Skin epidermis (tissue), 12 donors: ENCODE measurements around the gene ITGAV.

Experiments
- H3K27ac ChIP-seq, 21 experiments: fragments of 200-600 bp; sonication (generic) in 11 of 21; one replicate each; pipeline ENCODE4 v1.5.0; 2020; ENCODE audit warnings: mild to moderate bottlenecking in 3 of 21, inconsistent platforms in 2 of 21, moderate library complexity in 2 of 21
- H3K4me3 ChIP-seq, 7 experiments: fragments of 200-600 bp; sonication (generic) in 2 of 7; one replicate each; pipeline ENCODE4 v1.5.0; 2020; ENCODE audit warnings: inconsistent platforms in 2 of 7, mild to moderate bottlenecking in 2 of 7, moderate library complexity in 1 of 7

Gene ITGAV

GRCh38 chr2:186607660-186608324 lies 17.9 kb downstream of the ITGAV start:
- Histone ChIP-seq H3K27ac (no peak overlapping the region), H3K4me3 (no peak overlapping the region)

GRCh38 chr2:186610785-186611184 lies 20.9 kb downstream of the ITGAV start:
- Histone ChIP-seq H3K4me3 (no peak overlapping the region), H3K27ac (no peak overlapping the region)

GRCh38 chr2:186611526-186611925 lies 21.7 kb downstream of the ITGAV start:
- no peak overlapping the region for H3K4me3 ChIP-seq
- H3K27ac ChIP-seq, result peak overlapping the region in 1 of 21 experiments; percentile 6

DNA sequence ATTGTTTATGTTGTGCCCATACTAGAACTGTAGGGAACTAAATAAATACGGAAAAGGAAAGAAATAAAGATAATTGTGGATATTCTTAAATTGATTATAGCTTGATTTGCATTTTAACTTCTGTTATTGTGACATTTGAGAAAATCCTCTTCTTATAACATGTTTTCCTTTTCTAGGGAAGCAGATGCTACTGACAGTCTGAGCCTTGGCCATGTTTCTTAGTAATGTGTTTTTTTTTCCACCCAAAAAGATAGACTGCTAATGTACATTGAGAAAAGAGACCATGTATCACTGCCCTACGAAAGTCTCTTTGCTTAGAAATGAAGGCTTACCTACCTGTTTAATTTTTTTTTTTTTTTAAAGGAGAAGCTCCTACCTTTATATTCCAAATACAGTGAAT lies 22.2 kb downstream of the ITGAV start:
- Histone ChIP-seq H3K27ac (peak overlapping the region in 2 of 21 experiments; percentile 6 to 62), H3K4me3 (no peak overlapping the region)

DNA sequence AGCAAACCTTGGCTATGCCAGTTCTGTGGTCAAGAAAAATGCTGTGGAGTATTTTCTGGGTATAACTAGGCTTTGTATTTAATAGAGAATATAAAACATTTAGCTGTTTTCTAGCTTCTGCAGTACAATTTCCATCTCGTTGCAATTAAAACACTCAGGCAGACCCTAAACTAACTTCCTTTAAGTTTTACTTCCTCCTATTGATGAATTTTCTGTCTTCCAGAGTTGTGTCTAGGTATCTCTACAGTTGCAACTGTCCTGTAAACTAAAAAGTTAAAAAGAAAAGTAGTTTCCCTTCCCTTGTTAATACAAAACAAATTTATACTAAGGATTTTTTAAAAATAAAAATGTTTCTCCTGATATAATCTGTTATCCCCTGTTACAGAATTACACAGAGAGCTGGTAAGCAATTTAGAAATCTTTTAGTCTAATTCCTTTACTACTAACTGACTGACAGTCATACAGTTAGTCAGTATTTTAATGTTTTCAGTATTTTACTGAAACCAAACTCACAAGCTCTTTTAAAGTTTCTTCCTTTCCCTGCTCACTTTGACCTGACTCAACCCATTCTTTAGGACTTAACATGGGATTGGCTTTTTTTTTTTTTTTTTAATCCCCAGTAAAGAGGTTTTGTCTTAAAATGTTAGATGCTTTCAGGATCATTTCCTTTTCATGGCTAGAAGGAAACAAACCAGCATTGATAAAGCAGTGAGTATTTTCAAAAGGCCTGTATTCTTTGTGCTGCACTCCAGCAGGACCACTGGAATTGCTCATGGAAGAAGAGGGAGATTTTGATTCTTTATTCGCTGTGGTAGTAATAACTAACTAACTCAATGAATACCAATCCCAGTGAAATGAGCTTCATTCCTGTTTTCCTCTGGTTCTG lies 22.9 kb downstream of the ITGAV start:
- Histone ChIP-seq H3K4me3 (no peak overlapping the region), H3K27ac (peak overlapping the region in 2 of 21 experiments; percentile 51 to 62)

- no peak overlapping the region for H3K27ac ChIP-seq
Measured at GRCh38 chr2:186614373-186614772, 24.5 kb downstream of the ITGAV start.

GRCh38 chr2:186617148-186617547 lies 27.3 kb downstream of the ITGAV start:
- Histone ChIP-seq H3K4me3 (no peak overlapping the region), H3K27ac (no peak overlapping the region)

More at GRCh38 chr2:186614373-186614772, 24.5 kb downstream of the ITGAV start:
- no peak overlapping the region for H3K4me3 ChIP-seq

- H3K27ac ChIP-seq, result no peak overlapping the region
- H3K4me3 ChIP-seq, result no peak overlapping the region
Measured at GRCh38 chr2:186617771-186618170, 27.9 kb downstream of the ITGAV start.

GRCh38 chr2:186618696-186619095 lies 28.8 kb downstream of the ITGAV start:
- no peak overlapping the region for H3K27ac ChIP-seq
- no peak overlapping the region for H3K4me3 ChIP-seq

- Histone ChIP-seq H3K4me3 (no peak overlapping the region), H3K27ac (no peak overlapping the region)
Measured at GRCh38 chr2:186623084-186623483, 33.2 kb downstream of the ITGAV start.

GRCh38 chr2:186624276-186624675 lies 34.4 kb downstream of the ITGAV start:
- no peak overlapping the region for H3K27ac ChIP-seq
- no peak overlapping the region for H3K4me3 ChIP-seq

GRCh38 chr2:186629250-186629996 lies 39.6 kb downstream of the ITGAV start:
- Histone ChIP-seq H3K4me3 (no peak overlapping the region), H3K27ac (peak overlapping the region in 2 of 21 experiments; percentile 3 to 10)

- H3K27ac ChIP-seq, result no peak overlapping the region
- H3K4me3 ChIP-seq, result no peak overlapping the region
Measured at GRCh38 chr2:186632417-186632816, 42.6 kb downstream of the ITGAV start.

GRCh38 chr2:186634701-186635100 lies 44.8 kb downstream of the ITGAV start:
- no peak overlapping the region for H3K27ac ChIP-seq
- H3K4me3 ChIP-seq, result no peak overlapping the region

- H3K4me3 ChIP-seq, result no peak overlapping the region
- no peak overlapping the region for H3K27ac ChIP-seq
Measured at GRCh38 chr2:186636800-186637496, 47.1 kb downstream of the ITGAV start.

- no peak overlapping the region for H3K4me3 ChIP-seq
- H3K27ac ChIP-seq, result no peak overlapping the region
Measured at GRCh38 chr2:186637497-186637800, 47.6 kb downstream of the ITGAV start.

DNA sequence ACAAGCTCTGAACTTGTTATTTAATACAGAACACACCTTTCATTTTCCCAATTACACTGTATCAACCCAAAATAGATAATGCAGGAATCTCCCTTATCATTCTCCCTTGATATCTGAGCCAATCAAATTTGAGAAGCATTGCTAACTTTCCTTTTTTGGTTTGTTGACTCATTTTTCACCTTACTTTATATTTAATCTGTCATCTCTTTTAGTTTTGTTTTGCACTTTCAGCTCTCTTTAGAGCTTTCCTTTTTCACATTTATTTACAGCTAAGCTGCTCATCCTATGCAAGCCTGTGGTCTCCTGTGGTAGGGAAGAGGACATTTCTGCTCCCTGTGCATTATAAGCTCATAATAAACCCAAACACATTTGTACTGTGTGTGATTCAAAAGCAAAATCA lies 50.1 kb downstream of the ITGAV start:
- Histone ChIP-seq H3K27ac (no peak overlapping the region), H3K4me3 (no peak overlapping the region)

DNA sequence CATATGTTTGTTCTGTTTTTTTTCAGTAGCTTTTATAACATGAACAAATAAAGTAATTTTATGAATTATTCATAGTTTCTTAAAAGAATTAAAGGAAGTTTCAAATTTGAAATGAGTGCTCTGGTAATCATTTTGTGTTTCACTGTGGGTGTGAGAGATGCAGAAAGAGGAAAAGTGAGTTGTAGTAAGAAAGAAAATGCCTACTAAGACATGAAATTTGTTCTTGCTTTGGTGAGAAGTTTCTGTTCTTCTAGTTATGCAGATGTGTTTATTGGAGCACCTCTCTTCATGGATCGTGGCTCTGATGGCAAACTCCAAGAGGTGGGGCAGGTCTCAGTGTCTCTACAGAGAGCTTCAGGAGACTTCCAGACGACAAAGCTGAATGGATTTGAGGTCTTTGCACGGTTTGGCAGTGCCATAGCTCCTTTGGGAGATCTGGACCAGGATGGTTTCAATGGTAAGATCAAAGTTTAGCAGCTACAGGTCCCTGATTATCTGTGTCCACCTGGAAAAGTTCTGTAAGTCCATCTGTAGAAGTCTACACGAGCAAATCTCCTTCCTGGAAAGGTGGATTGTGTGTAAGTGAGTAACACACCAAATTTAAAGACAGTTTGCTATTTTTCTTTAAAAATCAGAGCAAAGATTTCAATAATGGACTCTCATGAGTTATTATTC lies 51.4 kb downstream of the ITGAV start:
- no peak overlapping the region for H3K4me3 ChIP-seq
- peak overlapping the region in 2 of 21 experiments; percentile 11 to 17 for H3K27ac ChIP-seq

DNA sequence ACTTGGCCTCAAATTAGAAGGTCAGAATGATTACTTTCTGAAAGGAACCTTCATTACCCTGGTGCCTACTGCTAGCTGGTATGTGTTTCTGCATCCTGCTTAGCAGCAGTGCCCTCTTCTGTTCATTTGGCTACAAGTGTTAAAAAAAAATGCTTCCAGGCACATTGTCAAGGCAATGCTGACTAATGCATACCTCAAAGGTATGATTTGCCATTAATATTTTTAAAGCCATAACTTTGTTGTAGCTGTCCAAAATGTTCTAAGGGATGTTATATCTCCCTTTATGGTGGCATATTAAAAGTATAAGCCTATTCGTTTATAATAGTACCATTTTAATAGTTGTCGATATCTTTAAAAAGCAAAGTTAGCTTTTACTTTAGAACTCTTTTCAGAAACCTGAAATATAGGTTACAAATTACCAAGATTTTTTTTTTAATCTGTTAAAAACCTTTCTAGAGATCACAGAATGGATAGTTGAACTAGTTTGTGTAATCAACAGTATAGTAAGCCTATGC lies 52.0 kb downstream of the ITGAV start:
- Histone ChIP-seq H3K27ac (no peak overlapping the region), H3K4me3 (no peak overlapping the region)
